GM21717 (cell line): ENCODE measurements around the gene NBDY.
"Not testable (repeated sequence)": the region's sequence is repeated elsewhere in the genome, so short reads cannot be mapped to it uniquely, and the experiment has no call there.

Experiments
- ATAC-seq: cut with Tn5 transposase; IDR thresholded peaks from one replicate; pipeline ENCODE4 v1.9.1; 2021; ENCODE audit warnings: mild to moderate bottlenecking, moderate library complexity; ENCODE audit not compliant: unreplicated experiment

The NBDY gene

DNA sequence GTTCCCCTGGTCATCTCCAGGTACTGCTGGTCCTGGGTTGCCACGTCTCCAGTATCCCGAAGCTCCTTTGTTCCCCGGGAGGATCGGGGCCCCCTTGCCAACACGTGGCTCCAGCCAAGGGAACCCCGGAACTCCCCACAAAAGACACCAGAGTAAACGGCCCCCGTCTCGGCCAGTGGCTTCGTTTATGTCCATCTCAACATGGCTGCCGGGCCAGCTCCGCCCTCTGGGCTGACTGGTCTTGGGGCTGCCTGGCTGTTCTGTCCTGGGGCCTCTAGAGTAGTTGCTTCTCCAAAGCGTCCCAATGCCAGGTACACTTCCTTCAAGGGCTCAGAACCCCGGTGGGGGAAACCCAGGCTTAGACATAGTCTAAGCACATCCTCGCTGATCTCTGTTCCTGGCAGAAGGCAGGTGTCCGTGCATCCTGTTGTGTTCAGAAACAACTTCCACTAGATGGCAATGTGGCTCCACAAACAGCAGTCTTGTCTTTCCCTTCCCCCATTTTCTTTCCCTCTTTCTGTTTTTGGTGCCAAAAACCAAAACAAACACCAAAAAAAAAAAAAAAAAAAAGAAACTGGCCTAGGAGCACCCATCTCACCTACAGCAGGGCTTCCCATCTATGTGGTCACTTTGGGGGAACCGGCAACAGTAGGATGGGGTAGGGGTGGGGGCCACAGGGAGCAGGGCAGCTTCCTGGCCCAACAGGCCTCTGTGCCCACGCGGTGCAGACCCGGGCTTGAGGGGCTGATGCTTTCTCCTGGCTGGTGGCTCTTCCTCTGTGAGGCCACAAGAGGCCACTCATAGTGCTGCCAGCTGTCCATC lies 35.3 kb downstream of the NBDY start:
- ATAC-seq: peak; percentile 41

DNA sequence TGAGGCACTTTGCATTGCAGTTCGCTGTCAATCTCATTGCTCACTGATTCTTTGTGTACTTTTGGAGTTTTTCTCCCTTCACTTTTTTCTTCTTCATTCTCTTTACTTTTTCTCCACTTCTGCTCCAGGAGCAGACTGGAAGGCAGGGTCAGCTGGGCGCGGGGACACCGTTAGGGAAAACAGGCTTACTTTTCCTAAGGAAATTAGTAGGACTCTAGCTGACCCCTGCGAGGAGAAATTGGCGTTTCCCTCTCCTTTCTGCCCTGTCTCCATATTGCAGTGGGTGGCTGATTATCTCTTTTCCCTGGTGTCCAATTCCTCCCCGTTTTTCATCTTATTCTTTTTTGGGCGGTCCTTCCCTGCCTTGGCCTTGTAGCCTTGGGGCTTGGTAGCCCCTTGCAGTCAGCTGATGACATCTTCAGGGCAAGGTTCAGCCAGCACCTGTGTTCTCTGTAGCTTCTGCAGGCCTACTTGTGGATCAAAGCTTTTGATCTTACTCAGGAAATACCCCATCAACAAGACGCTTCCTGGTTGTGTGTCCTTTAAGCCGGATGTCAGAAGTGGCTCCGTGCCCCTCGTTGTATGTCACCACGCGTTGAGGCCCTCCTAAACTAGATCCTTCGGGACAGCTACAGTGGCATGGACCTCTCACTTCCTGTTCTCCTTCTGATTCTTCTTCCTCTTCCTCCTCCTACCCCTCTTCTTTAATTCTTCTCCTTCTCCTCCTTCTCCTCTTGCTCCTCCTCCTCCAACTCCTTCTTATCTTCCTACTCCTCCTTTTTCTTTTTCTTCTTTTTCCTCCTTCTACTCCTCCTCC lies 36.1 kb downstream of the NBDY start:
- no peak for ATAC-seq

DNA sequence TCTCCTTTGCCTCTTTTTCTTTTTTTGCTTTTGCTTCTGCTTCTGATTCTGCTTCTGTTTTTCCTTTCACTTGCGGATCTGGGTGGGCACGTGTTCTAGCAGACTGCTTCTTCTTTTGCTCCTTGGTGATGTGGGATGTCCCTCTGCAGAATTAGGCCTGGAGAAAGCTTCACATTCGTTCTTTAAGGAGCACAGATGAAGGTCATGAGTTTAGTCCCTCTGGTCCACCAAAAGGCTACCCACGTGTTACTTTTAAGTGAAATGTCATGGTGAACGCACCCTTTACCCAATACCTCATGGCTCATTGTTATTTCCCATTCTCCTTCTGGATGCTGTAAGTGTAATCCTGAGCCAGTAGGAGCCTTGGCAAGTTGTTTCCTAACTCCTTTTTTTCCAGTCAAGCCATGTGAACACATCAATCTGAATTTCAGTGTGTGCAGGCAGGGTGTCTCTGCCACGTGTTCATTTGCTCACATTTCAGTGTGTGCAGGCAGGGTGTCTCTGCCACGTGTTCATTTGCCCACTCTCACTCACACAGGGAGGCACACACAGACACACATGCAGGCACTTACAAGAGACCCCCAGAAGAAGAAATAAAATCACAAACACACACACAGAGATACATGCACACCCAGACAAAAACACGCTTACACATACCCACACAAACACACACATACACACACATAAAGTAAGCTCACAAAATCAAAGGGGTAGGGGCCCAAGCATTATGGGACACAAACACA lies 36.9 kb downstream of the NBDY start:
- ATAC-seq: no peak

DNA sequence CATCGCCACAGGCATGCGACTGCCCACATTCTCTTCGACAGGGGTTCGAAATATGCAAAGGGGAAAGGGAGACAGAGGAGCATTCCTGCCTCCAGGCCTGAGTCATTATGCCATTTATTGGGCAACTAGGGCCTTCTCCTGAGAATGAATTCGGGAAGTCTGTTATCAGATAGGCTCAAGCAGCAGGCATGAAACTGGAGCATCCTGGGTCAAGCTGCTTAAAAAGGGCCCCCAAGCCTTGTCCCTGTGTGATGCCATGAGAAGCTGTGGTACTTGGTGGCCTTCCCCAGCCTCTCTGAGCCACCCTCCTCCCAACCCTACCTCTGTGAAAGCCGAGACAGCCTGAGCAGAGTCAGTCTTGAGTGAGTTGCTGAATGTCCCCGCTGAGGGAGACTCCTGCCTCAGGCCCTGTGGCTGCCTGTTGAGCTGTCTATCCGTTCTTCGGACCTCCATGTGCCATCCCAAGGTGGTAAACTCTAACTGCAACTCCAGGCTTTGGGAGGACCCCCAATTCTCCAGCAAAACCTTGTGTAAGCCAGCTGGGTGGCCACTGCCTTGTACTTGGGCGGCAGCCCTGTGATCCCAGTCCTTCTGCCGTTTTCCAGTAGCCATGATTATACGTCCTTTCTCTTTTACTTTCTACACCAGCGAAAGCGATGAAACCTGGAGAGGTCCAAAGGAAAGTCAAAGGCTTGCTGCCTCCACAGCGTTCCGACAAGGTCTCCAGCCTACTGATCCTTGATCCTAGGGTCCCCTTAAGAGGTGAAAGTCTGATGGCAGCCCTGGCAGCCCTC lies 37.7 kb downstream of the NBDY start:
- ATAC-seq: no peak

DNA sequence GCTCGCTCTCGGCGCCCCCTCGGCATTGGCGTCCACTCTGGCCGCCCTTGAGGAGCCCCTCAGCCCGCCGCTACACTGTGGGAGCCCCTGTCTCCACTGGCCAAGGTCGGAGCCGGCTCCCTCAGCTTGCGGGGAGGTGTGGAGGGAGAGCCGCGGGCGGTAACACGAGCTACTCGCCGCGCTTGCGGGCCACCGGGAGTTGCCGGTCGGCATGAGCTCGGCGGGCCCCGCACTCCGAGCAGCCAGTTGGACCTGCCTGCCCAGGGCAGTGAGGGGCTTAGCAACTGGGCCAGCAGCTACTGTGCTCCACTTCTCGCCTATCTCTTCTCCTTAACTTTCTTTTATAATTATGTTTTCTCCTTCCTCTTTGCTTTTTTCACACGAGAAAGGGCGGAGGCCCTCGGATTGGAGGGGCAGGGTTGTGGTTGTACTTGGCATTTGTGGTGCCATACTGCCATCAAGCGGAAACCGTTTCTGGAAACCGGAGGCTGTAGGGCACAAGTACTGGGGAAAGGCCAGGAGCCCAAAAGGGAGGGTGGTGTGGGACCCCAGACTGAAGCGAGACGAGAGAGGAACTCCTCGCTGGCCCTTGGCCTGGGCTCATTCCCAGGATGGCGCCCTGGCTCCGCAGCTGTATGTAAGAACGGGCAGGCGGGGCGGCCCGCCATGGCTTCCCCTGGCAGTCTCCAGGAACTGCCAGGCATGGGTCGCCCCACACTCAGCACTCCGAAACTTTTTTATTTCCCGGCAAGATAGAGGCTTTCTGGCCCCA lies 38.5 kb downstream of the NBDY start:
- peak; percentile 26 for ATAC-seq

DNA sequence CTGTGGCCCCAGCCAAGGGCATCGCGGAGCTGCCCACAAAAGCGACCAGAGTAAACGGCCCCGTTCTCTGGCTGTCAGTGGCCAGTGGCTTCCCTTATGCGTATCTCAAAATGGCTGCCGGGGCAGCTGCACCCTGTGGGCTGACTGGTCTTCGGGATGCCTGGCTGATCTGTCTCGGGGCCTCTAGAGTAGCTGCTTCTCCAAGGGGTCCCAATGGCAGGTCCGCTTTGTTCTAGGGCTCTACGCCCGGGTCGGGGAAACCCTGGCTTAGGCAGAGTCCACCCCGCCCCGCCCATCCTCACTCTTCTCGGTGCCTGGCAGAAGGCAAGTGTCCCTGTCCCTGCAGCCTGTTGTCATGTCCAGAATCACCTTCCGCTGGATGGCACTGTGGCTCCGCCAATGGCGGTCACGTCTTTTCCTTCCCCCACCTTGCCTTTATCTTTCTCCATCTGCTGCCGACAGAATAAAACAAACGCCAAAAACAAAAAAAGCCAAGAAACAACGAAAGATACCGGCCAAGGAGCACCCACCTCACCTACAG lies 39.1 kb downstream of the NBDY start:
- ATAC-seq: peak; percentile 12

DNA sequence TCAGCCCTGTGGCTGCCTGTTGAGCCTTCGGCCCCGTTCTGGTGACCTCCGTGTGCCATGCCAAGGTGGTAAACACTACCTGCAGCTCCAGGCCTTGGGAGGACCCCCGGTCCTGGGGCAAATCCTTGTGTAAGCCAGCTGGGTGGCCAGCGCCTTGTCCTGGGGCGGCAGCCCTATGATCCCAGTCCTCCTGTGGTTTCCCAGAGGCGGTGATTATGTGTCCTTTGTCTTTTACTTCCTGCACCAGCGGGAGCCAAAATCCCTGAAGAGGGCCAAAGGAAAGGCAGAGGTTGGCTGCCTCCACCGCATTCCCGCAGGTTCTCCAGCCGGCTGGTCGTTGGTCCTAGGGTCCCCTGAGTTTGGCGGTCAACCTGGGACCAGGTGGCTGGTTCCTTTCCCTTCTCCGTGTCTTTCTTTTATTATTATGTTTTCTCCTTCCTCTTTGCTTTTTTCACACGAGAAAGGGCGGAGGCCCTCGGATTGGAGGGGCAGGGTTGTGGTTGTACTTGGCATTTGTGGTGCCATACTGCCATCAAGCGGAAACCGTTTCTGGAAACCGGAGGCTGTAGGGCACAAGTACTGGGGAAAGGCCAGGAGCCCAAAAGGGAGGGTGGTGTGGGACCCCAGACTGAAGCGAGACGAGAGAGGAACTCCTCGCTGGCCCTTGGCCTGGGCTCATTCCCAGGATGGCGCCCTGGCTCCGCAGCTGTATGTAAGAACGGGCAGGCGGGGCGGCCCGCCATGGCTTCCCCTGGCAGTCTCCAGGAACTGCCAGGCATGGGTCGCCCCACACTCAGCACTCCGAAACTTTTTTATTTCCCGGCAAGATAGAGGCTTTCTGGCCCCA lies 43.9 kb downstream of the NBDY start:
- ATAC-seq: peak; percentile 42

DNA sequence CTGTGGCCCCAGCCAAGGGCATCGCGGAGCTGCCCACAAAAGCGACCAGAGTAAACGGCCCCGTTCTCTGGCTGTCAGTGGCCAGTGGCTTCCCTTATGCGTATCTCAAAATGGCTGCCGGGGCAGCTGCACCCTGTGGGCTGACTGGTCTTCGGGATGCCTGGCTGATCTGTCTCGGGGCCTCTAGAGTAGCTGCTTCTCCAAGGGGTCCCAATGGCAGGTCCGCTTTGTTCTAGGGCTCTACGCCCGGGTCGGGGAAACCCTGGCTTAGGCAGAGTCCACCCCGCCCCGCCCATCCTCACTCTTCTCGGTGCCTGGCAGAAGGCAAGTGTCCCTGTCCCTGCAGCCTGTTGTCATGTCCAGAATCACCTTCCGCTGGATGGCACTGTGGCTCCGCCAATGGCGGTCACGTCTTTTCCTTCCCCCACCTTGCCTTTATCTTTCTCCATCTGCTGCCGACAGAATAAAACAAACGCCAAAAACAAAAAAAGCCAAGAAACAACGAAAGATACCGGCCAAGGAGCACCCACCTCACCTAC lies 44.5 kb downstream of the NBDY start:
- peak; percentile 34 for ATAC-seq

DNA sequence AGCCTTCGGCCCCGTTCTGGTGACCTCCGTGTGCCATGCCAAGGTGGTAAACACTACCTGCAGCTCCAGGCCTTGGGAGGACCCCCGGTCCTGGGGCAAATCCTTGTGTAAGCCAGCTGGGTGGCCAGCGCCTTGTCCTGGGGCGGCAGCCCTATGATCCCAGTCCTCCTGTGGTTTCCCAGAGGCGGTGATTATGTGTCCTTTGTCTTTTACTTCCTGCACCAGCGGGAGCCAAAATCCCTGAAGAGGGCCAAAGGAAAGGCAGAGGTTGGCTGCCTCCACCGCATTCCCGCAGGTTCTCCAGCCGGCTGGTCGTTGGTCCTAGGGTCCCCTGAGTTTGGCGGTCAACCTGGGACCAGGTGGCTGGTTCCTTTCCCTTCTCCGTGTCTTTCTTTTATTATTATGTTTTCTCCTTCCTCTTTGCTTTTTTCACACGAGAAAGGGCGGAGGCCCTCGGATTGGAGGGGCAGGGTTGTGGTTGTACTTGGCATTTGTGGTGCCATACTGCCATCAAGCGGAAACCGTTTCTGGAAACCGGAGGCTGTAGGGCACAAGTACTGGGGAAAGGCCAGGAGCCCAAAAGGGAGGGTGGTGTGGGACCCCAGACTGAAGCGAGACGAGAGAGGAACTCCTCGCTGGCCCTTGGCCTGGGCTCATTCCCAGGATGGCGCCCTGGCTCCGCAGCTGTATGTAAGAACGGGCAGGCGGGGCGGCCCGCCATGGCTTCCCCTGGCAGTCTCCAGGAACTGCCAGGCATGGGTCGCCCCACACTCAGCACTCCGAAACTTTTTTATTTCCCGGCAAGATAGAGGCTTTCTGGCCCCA lies 49.3 kb downstream of the NBDY start:
- peak; percentile 50 for ATAC-seq

DNA sequence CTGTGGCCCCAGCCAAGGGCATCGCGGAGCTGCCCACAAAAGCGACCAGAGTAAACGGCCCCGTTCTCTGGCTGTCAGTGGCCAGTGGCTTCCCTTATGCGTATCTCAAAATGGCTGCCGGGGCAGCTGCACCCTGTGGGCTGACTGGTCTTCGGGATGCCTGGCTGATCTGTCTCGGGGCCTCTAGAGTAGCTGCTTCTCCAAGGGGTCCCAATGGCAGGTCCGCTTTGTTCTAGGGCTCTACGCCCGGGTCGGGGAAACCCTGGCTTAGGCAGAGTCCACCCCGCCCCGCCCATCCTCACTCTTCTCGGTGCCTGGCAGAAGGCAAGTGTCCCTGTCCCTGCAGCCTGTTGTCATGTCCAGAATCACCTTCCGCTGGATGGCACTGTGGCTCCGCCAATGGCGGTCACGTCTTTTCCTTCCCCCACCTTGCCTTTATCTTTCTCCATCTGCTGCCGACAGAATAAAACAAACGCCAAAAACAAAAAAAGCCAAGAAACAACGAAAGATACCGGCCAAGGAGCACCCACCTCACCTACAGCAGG lies 50.0 kb downstream of the NBDY start:
- ATAC-seq: peak; percentile 44

DNA sequence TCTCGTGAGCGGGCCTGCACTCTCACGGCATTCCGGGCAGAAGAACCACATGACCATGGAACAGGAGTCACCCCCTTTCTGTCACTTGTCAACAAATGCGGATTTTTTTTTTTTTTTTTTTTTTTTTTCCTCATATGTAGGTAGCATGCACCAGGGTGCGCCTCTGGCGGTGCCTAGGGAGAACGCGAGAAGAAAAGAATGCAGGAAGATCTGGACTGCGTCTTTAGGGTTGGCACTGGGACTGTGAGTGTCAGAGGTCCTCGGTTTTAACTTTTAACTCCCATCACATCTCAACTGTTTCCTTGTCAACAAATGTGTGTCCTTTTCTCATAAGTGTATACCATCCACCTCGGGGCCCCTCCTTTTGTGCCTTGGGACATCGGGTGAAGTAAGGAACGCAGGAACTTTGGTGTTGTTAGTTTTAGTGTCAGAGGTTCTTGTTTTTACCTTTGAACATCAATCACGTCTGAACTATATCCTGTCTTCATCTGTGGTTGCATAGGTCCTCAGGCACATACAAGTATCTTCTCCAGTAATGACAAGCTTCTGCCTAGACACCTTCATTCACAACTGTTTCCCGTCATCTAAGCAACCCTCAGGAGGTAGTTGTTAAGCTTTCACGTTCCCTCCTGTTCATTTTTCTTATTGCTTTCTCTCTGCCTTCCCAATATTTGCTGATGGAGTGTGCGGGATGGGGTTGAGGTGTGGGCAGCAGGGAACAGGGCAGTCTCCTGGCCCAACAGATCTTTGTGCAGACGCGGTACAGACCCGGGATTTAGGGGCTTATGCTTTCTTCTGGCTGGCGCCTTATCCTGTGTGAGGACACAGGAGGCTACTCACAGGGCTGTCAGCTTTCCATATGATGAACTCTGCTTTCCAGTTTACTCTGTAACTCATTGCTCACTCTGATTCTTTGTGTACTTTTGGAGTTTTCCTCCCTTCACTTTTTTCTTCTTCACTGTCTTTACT lies 51.9 kb downstream of the NBDY start:
- not testable (repeated sequence) for ATAC-seq

DNA sequence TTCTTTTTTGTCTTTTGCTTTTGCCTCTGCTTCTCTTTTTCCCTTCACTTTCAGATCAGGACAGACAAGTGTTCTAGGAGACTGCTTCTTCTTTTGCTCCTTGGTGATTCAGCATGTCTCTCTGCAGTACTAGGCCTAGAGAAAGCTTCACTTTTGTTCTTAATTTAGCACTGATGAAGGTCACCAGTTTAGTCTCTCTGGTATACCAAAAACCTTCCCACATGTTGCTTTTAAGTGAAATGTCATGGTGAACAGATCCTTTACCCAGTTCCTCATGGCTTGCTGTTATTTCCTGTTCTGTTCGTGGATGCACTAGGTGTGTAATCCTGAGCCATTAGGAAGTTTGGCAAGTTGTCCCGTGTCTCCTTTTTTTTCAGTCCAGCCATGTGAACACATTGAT lies 53.3 kb downstream of the NBDY start:
- ATAC-seq: no peak

DNA sequence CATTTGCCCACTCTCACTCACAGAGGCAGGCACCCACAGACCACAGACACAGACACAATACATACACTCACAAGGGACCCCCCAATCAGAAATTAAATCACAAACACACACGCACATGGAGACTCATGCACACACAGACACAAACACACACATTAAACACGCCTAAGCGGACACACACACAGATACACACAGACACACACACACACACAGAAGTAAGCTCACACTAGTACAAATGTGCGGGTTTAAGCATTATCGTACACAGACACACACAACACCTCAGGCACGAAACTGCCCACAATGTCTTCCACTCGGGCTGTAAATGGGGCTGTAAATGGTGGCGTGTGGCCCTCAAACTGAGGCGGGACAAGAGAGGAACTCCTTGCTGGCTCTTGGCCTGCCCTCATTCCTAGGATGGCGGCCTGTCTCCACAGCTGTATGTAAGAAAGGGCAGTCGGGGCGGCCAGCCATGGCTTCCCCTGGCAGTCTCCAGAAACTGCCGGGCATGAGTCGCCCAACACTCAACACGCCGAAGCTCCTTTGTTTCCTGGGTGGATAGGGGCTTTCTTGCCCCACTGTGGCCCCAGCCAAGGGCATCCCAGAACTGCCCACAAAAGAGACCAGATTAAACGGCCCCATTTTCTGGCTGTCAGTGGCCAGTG lies 53.9 kb downstream of the NBDY start:
- ATAC-seq: no peak

DNA sequence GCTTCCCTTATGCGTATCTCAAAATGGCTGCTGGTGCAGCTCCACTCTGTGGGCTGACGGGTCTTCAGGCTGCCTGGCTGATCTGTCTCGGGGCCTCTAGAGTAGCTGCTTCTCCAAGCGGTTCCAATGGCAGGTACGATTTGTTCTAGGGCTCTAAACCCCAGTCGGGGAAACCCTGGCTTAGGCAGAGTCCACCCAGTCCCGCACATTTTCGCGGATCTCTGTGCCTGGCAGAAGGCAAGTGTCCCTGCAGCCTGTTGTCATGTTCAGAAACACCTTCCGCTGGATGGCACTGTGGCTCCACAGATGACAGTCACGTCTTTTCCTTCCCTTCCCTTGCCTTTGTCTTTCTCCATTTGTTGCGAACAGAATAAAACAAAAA lies 54.4 kb downstream of the NBDY start:
- ATAC-seq: no peak

DNA sequence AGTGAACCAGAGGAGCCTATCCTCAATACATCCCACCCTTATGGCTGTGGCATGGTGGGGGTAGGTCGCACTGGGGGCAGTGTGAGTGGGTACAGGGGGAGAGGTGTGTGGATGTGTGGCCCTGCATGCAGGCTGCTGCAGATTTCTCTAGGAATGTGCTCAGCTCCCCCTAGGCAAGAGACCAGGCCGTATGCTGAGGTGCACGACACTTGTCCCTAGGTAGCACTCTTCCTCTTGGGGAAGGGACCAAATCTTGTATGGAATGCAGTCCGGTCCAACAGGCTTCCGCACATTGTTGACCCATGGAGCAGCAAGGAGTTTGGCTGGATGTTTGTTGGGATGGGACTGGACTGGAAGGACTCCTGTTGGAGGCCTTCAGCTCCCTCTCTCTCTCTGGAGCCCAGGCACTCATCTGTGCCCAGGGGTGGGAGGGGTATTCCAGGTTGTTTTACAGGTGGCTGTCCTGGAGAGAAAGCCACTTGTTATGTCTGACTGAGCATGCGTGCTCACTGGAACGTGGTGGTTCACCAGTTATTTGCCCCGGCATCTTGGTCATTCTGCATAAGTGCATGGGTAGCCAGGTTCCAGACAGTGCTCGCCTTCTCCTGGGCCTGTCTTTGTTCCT lies 55.1 kb downstream of the NBDY start:
- ATAC-seq: no peak
